Cardiac muscle cell (in vitro differentiated cells and primary cell): ENCODE results near the gene CMIP. TPM values are rescaled to one million over a fixed set of nuclear protein-coding genes. Genes with fewer than 3 reads are reported as not detected.
A peak's percentile ranks its signal among the peaks of the same experiment; 100 is the strongest.

Source experiments
- DNase-seq, 2 donors: peaks; one replicate each; pipeline versions ENCODE4 v3.0.0 to v3.0.0-alpha.2; 2010 to 2017; ENCODE audit warnings: low read depth in 1 of 2, low spot score in 1 of 2
- H3K27ac ChIP-seq: fragments of 200-600 bp; sonication (generic); 2 replicates; pipeline ENCODE4 v1.5.1; 2016
- H3K27me3 ChIP-seq: fragments of 200-600 bp; sonication (generic); 2 replicates; pipeline ENCODE4 v1.6.0; 2016; ENCODE audit warnings: control low read depth
- H3K36me3 ChIP-seq: fragments of 200-600 bp; sonication (generic); 2 replicates; pipeline ENCODE4 v1.5.1; 2016; ENCODE audit warnings: control low read depth
- H3K4me1 ChIP-seq: fragments of 200-600 bp; sonication (generic); 2 replicates; pipeline ENCODE4 v1.8.1; 2017; ENCODE audit warnings: low read depth, mild to moderate bottlenecking, mixed run types
- H3K4me3 ChIP-seq: fragments of 200-600 bp; sonication (generic); 2 replicates; pipeline ENCODE4 v1.5.1; 2016; ENCODE audit warnings: mild to moderate bottlenecking
- H3K9me3 ChIP-seq: fragments of 200-600 bp; sonication (generic); 2 replicates; pipeline ENCODE4 v1.5.1; 2017; ENCODE audit warnings: low read depth, mild to moderate bottlenecking, control low read depth
- polyA plus RNA-seq: library from polyadenylated mRNA; unstranded; fragments of >200 nt; fragmentation: Nextera tagmentation; extraction: Ambion mirVana; gene quantifications from 2 replicates; pipeline ENCODE4 v1.2.1, GENCODE V29; 2016
- total RNA-seq: library from RNA; depleted of rRNA; stranded (reverse); fragments of >200 nt; gene quantifications from 2 replicates; pipeline ENCODE4 v1.2.3, GENCODE V29; 2016
- TF ChIP-seq, protein P1 (sequence below): IDR thresholded peaks from 2 replicates; pipeline ENCODE4 v1.5.1; 2012; ENCODE audit warnings: low read depth, mild to moderate bottlenecking, low read length

Gene CMIP
- total and polyA plus RNA-seq, 2 experiments from 2014 or later, result 1.8 to 22.2 TPM

DNA sequence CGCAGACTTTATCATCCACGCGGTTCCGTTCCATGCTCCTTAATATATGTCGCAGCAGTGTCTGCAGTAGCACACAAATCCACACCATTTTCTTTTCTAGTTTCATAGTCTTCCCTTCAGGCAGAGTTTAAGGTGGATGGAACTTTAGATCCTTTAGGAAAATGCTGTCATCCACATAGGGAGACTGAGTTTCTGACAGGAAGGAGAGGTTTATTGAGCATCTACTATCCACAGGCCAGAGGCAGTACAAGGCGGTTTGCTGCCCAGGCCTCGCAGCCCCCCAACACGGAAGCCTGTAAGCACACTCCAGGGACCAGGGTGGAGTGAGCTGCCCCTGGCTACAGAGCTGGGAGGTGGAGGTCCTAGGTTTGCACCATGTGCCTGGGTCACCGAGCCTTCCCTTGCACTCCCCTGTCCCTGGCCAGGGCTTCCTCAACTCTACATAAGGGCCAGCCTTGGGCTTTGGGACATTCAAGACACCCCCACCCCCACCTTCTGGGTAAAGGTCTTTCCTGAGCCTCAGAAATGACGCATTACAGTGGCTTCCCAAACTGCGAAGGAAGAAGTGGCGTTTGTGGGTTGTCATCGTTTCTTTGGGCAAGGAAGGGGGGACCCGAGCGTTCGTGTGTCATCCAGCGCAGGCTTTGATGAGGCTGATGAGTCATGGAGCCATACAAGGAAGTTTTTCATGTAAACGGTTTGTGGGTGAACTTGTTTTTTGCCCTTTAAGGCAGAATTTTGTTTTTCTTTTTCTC is 188.0 kb downstream of the CMIP start:
- H3K9me3 ChIP-seq, result no peaks in the 10 kb centered on the region
- no peaks in the 10 kb centered on the region for H3K27me3 ChIP-seq
- H3K27ac ChIP-seq, result no peak overlapping the region
- peaks cover 57% of the 10 kb centered on the region for H3K4me1 ChIP-seq
- TF ChIP-seq, protein P1, sequence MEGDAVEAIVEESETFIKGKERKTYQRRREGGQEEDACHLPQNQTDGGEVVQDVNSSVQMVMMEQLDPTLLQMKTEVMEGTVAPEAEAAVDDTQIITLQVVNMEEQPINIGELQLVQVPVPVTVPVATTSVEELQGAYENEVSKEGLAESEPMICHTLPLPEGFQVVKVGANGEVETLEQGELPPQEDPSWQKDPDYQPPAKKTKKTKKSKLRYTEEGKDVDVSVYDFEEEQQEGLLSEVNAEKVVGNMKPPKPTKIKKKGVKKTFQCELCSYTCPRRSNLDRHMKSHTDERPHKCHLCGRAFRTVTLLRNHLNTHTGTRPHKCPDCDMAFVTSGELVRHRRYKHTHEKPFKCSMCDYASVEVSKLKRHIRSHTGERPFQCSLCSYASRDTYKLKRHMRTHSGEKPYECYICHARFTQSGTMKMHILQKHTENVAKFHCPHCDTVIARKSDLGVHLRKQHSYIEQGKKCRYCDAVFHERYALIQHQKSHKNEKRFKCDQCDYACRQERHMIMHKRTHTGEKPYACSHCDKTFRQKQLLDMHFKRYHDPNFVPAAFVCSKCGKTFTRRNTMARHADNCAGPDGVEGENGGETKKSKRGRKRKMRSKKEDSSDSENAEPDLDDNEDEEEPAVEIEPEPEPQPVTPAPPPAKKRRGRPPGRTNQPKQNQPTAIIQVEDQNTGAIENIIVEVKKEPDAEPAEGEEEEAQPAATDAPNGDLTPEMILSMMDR, result no peak
- DNase-seq, result peak in 1 of 2 donors; percentile 27
- no peak overlapping the region for H3K4me3 ChIP-seq
- no peaks in the 10 kb centered on the region for H3K36me3 ChIP-seq

DNA sequence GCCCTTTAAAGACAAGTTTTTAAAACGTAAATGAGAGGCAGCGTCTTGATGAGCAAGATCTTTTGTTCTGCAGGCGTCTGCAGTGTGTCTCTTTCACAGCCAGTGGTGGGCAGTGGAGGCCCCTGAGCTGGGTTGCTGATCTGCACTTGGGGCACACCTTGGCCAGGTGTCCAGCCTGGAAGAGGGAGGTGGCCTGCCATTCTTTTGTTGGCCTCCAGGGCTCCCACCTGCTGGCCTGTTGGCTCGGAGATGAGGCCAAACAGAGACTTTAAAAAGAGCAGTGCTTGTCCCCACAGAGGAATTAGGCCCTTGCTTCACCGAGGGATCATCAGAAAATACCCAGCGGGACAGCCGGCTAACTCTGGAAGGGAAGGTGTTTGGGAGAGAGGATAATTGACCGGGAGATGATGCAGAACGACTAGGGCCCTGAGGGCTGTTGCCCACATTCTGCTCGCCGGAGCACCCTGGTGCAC is 188.6 kb downstream of the CMIP start:
- H3K9me3 ChIP-seq, result no peaks in the 10 kb centered on the region
- H3K27ac ChIP-seq, result peak overlapping the region; percentile 59
- TF ChIP-seq, protein P1, result no peak
- peaks cover 57% of the 10 kb centered on the region for H3K4me1 ChIP-seq
- H3K36me3 ChIP-seq, result no peaks in the 10 kb centered on the region
- DNase-seq, result no peak
- no peaks in the 10 kb centered on the region for H3K27me3 ChIP-seq
- no peak overlapping the region for H3K4me3 ChIP-seq

DNA sequence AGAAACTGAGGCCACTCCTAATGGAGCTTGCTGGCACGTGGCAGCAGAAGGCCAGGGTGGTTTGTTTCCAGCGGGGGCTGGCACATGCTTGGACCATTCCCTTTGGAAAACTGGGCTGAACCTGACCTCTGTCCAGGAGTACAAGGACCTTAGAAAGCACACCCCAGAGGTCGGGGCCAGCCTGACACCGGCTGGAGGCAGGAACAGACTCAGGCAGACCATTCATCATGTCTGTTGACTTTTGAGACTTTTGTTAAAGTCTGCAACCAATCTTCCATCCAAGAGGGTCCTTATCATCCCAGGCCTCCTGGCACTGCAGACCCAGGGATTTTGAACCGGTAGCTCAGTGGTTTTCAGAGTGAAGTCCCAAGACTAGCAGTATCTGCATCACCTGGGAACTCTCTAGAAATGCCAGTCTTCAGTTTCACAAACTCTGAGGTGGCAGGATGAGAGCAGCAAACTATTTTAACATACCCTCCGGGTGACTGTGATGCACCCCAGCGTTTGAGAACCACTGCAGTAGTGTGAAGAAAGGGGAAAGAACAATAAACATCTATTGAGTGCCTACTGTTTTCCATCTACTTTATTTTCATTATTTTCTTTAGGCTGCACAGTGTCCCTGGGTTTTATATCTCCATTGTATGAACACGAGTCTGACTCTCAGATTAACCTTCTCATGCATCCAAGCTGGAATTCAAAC is 189.2 kb downstream of the CMIP start:
- no peak for DNase-seq
- H3K27ac ChIP-seq, result peak overlapping the region; percentile 59
- no peaks in the 10 kb centered on the region for H3K27me3 ChIP-seq
- H3K4me3 ChIP-seq, result no peak overlapping the region
- no peaks in the 10 kb centered on the region for H3K36me3 ChIP-seq
- peaks cover 57% of the 10 kb centered on the region for H3K4me1 ChIP-seq
- H3K9me3 ChIP-seq, result no peaks in the 10 kb centered on the region
- TF ChIP-seq, protein P1, result no peak

DNA sequence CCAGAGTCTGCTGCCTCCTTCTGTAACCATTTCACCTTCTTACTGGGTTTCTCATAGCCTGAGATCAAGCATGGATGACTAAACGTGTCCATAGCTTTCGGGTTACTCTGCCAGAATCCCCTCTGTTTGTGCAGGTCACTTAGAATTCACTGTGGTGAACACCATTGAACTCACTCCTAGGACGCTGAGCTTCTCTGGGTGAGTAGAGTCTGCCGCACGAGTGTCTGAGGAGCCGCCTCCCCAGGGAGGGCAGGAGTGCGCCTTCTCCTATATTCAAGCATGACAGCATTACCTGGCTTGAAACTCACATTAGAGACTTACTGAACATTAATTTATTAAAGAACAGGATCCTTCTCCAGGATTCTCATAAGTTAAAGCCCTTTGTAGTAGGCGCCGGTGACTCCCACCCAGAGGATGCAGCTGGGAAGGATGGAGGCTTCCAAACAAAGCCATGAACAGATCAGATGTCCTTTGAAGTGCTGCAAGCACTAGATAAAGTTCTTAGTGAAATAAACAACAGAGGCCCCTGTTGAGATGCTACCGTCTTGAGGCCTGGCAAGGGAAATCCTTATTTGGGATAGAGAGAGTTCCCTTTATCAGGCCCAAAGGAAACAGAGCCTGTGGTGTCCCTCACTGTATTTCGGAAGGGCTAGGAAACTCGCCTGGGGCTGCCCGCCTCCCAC is 189.9 kb downstream of the CMIP start:
- H3K9me3 ChIP-seq, result no peaks in the 10 kb centered on the region
- TF ChIP-seq, protein P1, result no peak
- H3K27ac ChIP-seq, result peak overlapping the region; percentile 59
- no peaks in the 10 kb centered on the region for H3K36me3 ChIP-seq
- DNase-seq, result peak; percentile 32 to 37
- H3K27me3 ChIP-seq, result no peaks in the 10 kb centered on the region
- H3K4me1 ChIP-seq, result peaks cover 57% of the 10 kb centered on the region
- H3K4me3 ChIP-seq, result no peak overlapping the region

DNA sequence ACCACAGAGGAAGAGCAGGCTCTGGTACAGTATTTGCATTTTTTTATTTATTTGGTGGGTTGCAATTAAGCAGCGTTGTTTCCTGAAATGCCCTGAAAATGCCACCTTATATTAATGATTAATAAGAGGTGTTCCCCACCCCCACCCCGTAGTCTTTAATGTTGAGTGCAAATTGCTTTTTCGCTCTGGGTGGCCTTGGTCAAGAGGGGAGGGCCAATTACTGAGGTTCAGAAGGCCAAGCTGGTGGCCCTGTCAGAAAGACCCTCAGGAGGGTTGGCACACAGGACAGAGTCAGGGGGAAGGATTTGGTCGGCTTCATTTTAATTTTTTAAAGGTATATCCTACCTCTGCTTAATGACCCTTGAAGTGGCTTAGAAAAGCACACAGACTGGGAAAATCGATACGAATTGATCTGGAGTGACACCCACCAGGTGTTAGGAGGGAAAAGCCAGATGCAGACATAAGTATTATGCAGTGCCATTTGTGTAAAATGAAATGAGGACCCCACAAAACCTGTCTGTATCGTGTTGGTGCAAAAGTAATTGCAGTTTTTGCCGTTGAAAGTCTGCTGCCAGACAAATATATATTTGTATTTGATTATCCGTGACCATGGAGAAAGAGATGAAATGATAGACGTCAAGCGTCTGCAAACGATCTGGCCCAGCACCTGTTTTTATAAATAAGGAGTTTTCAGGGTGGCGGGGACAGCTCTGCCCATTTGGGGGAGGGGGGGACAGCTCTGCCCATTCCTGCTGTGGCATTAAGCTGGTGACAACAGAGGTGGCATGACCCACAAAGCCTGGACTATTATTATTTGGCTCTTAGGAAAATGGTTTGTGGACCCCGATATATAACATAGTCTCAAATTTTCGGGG is 190.7 kb downstream of the CMIP start:
- no peaks in the 10 kb centered on the region for H3K9me3 ChIP-seq
- H3K4me1 ChIP-seq, result peaks cover 55% of the 10 kb centered on the region
- peak overlapping the region; percentile 59 for H3K27ac ChIP-seq
- DNase-seq, result no peak
- no peaks in the 10 kb centered on the region for H3K36me3 ChIP-seq
- TF ChIP-seq, protein P1, result no peak
- H3K4me3 ChIP-seq, result no peak overlapping the region
- no peaks in the 10 kb centered on the region for H3K27me3 ChIP-seq
